GM19395 (cell line): ENCODE data around the gene ENTPD6.

ENCODE experiments used
- ATAC-seq: cut with Tn5 transposase; IDR thresholded peaks from one replicate; pipeline ENCODE4 v1.9.1; 2021; ENCODE audit warnings: mild to moderate bottlenecking, moderate library complexity; ENCODE audit not compliant: unreplicated experiment

The ENTPD6 gene

DNA sequence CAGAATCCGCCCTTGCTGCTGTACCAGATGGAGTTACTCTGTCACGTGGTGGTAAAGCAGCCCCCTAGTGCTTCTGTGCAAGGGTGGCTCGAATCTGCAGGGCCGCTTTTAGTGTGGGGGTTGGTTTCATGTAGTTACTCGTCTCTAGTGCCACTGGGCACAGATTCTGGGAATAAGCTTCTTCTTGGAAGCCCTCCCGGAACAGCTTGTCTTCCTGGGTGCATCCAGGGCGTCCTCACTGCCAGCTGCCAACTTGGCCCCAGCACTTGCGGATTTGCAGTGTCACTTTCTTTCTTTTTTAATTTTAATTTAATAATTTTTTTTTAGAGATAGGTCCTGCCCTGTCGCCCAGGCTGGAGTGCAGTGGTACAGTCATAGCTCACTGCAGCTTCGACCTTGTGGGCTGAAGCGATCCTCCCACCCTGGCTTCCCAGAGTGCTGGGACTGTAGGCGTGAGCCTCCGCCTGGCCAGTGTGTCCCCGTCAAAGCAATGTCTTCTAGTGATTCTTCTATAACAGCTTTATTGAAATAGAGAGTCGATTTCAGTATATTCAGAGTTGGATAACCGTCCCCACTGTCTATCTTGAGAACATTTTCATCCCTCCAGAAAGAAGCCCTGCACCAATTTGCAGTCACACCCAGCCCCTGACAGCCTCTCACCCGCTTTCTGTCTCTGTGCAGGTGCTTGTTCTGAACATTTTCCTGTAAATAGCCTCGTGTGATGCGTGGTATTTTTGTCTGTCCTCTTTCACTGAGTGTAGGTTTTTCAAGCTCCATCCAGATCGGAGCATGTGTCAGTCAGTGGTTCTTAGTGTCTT lies 78.2 kb downstream of the ENTPD6 start:
- no peak for ATAC-seq

- no peak for ATAC-seq
These were observed 79.0 kb downstream of the ENTPD6 start for GRCh38 chr20:25274481-25274880.

- ATAC-seq, result no peak
These were observed 79.6 kb downstream of the ENTPD6 start for GRCh38 chr20:25274891-25275812.

GRCh38 chr20:25275813-25276532 lies 80.5 kb downstream of the ENTPD6 start:
- no peak for ATAC-seq
